ENCODE measurements around the gene GAS2L1. TPM values are rescaled to one million over a fixed set of nuclear protein-coding genes. Genes with fewer than 3 reads are reported as not detected.

The GAS2L1 gene
- total and polyA plus RNA-seq, 2 experiments from 2014 or later: 5.2 to 9.5 TPM

DNA sequence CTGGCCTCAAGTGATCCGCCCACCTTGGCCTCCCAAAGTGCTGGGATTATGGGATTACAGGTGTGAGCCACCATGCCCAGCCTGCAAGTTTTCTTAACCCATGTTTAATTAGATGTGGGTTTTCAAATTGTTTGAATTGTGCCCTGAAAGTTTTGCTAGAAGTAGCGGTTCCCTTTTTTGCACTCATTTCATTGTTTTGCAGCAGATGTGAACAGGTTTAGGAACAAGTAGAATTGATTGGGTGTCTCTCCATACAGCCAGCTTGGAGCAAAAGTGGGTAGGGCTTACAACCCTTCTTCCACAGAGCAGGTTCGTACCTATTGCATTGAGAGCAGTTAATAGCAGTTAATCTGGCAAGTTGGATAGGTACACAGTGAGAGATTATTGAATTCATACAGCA, 22.3 kb upstream of the GAS2L1 start (continued):
- TF ChIP-seq, protein P1, sequence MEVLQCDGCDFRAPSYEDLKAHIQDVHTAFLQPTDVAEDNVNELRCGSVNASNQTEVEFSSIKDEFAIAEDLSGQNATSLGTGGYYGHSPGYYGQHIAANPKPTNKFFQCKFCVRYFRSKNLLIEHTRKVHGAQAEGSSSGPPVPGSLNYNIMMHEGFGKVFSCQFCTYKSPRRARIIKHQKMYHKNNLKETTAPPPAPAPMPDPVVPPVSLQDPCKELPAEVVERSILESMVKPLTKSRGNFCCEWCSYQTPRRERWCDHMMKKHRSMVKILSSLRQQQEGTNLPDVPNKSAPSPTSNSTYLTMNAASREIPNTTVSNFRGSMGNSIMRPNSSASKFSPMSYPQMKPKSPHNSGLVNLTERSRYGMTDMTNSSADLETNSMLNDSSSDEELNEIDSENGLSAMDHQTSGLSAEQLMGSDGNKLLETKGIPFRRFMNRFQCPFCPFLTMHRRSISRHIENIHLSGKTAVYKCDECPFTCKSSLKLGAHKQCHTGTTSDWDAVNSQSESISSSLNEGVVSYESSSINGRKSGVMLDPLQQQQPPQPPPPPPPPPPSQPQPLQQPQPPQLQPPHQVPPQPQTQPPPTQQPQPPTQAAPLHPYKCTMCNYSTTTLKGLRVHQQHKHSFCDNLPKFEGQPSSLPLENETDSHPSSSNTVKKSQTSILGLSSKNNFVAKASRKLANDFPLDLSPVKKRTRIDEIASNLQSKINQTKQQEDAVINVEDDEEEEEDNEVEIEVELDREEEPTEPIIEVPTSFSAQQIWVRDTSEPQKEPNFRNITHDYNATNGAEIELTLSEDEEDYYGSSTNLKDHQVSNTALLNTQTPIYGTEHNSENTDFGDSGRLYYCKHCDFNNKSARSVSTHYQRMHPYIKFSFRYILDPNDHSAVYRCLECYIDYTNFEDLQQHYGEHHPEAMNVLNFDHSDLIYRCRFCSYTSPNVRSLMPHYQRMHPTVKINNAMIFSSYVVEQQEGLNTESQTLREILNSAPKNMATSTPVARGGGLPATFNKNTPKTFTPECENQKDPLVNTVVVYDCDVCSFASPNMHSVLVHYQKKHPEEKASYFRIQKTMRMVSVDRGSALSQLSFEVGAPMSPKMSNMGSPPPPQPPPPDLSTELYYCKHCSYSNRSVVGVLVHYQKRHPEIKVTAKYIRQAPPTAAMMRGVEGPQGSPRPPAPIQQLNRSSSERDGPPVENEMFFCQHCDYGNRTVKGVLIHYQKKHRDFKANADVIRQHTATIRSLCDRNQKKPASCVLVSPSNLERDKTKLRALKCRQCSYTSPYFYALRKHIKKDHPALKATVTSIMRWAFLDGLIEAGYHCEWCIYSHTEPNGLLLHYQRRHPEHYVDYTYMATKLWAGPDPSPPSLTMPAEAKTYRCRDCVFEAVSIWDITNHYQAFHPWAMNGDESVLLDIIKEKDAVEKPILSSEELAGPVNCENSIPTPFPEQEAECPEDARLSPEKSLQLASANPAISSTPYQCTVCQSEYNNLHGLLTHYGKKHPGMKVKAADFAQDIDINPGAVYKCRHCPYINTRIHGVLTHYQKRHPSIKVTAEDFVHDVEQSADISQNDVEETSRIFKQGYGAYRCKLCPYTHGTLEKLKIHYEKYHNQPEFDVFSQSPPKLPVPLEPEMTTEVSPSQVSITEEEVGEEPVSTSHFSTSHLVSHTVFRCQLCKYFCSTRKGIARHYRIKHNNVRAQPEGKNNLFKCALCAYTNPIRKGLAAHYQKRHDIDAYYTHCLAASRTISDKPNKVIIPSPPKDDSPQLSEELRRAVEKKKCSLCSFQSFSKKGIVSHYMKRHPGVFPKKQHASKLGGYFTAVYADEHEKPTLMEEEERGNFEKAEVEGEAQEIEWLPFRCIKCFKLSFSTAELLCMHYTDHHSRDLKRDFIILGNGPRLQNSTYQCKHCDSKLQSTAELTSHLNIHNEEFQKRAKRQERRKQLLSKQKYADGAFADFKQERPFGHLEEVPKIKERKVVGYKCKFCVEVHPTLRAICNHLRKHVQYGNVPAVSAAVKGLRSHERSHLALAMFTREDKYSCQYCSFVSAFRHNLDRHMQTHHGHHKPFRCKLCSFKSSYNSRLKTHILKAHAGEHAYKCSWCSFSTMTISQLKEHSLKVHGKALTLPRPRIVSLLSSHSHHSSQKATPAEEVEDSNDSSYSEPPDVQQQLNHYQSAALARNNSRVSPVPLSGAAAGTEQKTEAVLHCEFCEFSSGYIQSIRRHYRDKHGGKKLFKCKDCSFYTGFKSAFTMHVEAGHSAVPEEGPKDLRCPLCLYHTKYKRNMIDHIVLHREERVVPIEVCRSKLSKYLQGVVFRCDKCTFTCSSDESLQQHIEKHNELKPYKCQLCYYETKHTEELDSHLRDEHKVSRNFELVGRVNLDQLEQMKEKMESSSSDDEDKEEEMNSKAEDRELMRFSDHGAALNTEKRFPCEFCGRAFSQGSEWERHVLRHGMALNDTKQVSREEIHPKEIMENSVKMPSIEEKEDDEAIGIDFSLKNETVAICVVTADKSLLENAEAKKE (CRISPR knock-in tag; IDR thresholded peaks at IDR 0.05): no peak
- TF ChIP-seq, protein P2, sequence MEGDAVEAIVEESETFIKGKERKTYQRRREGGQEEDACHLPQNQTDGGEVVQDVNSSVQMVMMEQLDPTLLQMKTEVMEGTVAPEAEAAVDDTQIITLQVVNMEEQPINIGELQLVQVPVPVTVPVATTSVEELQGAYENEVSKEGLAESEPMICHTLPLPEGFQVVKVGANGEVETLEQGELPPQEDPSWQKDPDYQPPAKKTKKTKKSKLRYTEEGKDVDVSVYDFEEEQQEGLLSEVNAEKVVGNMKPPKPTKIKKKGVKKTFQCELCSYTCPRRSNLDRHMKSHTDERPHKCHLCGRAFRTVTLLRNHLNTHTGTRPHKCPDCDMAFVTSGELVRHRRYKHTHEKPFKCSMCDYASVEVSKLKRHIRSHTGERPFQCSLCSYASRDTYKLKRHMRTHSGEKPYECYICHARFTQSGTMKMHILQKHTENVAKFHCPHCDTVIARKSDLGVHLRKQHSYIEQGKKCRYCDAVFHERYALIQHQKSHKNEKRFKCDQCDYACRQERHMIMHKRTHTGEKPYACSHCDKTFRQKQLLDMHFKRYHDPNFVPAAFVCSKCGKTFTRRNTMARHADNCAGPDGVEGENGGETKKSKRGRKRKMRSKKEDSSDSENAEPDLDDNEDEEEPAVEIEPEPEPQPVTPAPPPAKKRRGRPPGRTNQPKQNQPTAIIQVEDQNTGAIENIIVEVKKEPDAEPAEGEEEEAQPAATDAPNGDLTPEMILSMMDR (conservative IDR thresholded peaks at IDR 0.05; ENCODE audit: low read depth in 2 of 2): no peak
- TF ChIP-seq, protein P3, sequence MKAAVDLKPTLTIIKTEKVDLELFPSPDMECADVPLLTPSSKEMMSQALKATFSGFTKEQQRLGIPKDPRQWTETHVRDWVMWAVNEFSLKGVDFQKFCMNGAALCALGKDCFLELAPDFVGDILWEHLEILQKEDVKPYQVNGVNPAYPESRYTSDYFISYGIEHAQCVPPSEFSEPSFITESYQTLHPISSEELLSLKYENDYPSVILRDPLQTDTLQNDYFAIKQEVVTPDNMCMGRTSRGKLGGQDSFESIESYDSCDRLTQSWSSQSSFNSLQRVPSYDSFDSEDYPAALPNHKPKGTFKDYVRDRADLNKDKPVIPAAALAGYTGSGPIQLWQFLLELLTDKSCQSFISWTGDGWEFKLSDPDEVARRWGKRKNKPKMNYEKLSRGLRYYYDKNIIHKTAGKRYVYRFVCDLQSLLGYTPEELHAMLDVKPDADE (IDR thresholded peaks at IDR 0.05): no peak

DNA sequence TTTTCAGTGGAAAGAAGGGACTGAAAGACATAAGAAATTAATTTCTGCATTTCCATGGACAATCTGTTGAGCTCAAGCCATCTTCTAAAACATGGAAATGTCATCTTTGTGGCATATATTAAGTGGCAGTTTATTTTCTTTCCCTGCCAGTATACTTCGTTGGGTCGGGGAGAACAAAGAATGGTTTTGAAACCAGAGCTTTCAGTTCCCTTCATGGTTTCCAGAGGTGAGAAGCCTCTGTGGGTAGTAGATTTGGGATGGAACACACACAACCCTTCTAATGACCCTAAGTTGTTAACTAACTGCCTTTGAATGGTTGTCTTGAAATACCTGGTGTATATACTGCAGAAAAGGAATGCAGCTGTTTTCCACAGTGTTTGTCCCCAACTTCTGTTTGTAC, 17.6 kb upstream of the GAS2L1 start:
- Histone ChIP-seq H3K27ac (ENCODE audit: low read depth) (no peak overlapping the region), H2AFZ (no peak overlapping the region), H3K4me2 (no peak overlapping the region), H3K79me2 (replicated peaks; ENCODE audit: insufficient read depth) (peaks cover 94% of the 10 kb centered on the region), H3K4me1 (ENCODE audit: insufficient read depth) (no peaks in the 10 kb centered on the region), H3K27me3 (ENCODE audit: insufficient read depth) (no peaks in the 10 kb centered on the region), H4K20me1 (replicated peaks; ENCODE audit: insufficient read depth) (peaks cover 67% of the 10 kb centered on the region), H3K4me3 (no peak overlapping the region), H3F3A (replicated peaks; ENCODE audit: low read depth) (peaks cover 28% of the 10 kb centered on the region), H3K9me2 (ENCODE audit: insufficient read depth) (no peaks in the 10 kb centered on the region), H3K36me3 (ENCODE audit: insufficient read depth) (peaks cover 95% of the 10 kb centered on the region)
- Mint-ChIP-seq H3K27me3 (ENCODE audit: insufficient read depth, low read depth, poor library complexity) (peaks cover 7% of the 10 kb centered on the region), H3K36me3 (ENCODE audit: low read depth) (peaks cover 97% of the 10 kb centered on the region), H3K4me3 (no peak overlapping the region), H3K4me1 (peaks cover 3% of the 10 kb centered on the region; the same call in 2 of the 3 replicates), H3K9me3 (no peaks in the 10 kb centered on the region), H3K27ac (no peak overlapping the region)
- DNase-seq (ENCODE audit: low spot score) (no peak), ATAC-seq (no peak)
- TF ChIP-seq EZH2 (IDR thresholded peaks at IDR 0.05; ENCODE audit: low read depth, unreplicated experiment): no peak
- TF ChIP-seq, protein P1 (CRISPR knock-in tag; IDR thresholded peaks at IDR 0.05): no peak
- TF ChIP-seq ZNF114 (CRISPR knock-in tag; IDR thresholded peaks at IDR 0.05): no peak
- no peak for TF ChIP-seq STAT1 (IDR thresholded peaks at IDR 0.05; ENCODE audit: unreplicated experiment)
- TF ChIP-seq EZH2phosphoT487 (IDR thresholded peaks at IDR 0.05; ENCODE audit: unreplicated experiment): no peak

Data from GM23338 (cell line).